Mammary microvascular endothelial cell (primary cell): ENCODE measurements around the gene REG1B. TPM values are rescaled to one million over a fixed set of nuclear protein-coding genes. Genes with fewer than 3 reads are reported as not detected.

Source experiments
- total RNA-seq: library from RNA; depleted of rRNA; stranded (reverse); fragments of >200 nt; gene quantifications from 2 replicates; pipeline ENCODE4 v1.2.3, GENCODE V29; 2015

REG1B gene, protein sequence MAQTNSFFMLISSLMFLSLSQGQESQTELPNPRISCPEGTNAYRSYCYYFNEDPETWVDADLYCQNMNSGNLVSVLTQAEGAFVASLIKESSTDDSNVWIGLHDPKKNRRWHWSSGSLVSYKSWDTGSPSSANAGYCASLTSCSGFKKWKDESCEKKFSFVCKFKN
- total RNA-seq = not detected in 2 replicates

DNA sequence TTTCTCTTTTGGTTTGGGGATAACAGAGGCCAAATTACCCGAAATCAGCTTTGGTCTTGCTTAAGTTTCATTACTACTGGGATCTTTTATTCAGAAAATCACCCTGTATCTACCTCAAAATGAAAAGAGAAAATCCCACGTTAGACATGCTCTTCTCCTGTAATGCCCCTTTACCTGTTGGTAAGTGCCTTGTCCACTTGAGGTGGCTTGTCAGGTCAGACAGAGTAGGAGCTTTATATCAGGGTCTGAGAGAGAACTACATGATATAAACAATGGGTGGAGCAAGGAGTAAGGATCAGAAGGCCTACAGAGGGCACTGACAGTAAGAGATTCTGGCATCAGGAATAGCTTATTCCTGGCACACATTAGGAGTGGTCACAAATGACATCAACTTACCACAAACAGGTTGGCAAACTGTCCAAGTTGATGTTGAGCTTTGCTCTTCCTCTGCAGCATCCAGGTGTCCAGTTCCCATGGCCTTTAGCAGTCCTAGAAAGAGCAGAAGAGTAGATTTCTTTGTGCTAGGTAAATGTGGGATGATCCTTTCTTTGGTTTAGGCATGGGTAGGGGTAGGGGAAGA is at the start of gene REG1B:
Gene REG1B, minus strand, starts transcription at position 209 of the 580 bp plus-strand sequence. CDS start 381 bp downstream, outside the sequence.

DNA sequence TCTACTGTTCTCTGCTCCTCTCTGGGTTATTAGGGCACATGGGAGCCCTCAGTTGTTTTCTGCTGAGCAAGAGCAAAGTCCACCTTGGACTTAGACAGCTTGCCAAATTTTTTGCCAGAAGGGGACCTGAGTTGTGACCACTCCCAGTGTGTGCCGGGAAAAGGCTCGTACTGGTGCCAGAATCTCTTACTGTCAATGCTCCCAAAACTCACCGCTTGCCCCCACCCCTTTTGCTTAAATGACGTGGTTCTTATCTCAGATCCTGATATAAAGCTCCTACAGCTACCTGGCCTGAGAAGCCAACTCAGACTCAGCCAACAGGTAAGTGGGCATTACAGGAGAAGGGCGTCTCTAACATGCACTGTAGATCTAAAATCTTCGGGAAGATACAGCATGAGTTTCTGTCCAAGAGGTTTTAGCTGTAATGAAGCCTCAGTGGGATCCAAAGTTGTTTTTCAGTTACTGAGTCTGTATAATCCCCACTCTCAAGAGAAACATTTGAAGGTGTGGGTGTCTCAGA is 32.5 kb upstream of the REG1B start, which contains the start of gene REG1A:
Gene REG1A, plus strand, starts transcription at position 295 of the 520 bp plus-strand sequence. CDS start 374 bp downstream, outside the sequence.

Other genes starting within 250 kb of the REG1B start
- not detected in 2 replicates for gene REG3G, start 62.3 kb downstream of the REG1B start, total RNA-seq
- gene REG1A, start 32.5 kb upstream of the REG1B start, total RNA-seq = not detected in 2 replicates
- not detected in 2 replicates for gene REG3A, start 71.8 kb upstream of the REG1B start, total RNA-seq